Mesenchymal stem cell (in vitro differentiated cells and primary cell): ENCODE measurements around the gene VPS11.

ENCODE experiments used
- DNase-seq: peaks from one replicate; pipeline ENCODE4 v3.0.0-alpha.2; 2013
- H2AFZ ChIP-seq: one replicate; pipeline ENCODE4 v1.6.1; 2013; ENCODE audit warnings: low read depth, mild to moderate bottlenecking, control low read depth, inconsistent platforms, low read length, moderate library complexity
- H2AK5ac ChIP-seq: 2 replicates; pipeline ENCODE4 v1.6.1; 2013; ENCODE audit warnings: low read length, moderate library complexity, mild to moderate bottlenecking, inconsistent platforms; ENCODE audit not compliant: severe bottlenecking
- H2BK120ac ChIP-seq: one replicate; pipeline ENCODE4 v1.6.1; 2013; ENCODE audit warnings: low read depth, mild to moderate bottlenecking, inconsistent platforms, low read length, moderate library complexity
- H2BK12ac ChIP-seq, 2 experiments: one replicate each; pipeline ENCODE4 v1.6.1; 2013; ENCODE audit warnings: inconsistent platforms in 2 of 2, low read length in 2 of 2, mild to moderate bottlenecking in 2 of 2, moderate library complexity in 2 of 2, control low read depth in 1 of 2
- H2BK15ac ChIP-seq: one replicate; pipeline ENCODE4 v1.6.1; 2013; ENCODE audit warnings: mild to moderate bottlenecking, low read depth, inconsistent platforms; ENCODE audit not compliant: poor library complexity, severe bottlenecking
- H2BK5ac ChIP-seq: 2 replicates; pipeline ENCODE4 v1.6.1; 2013; ENCODE audit warnings: low read depth, mild to moderate bottlenecking, low read length, control low read depth, inconsistent platforms; ENCODE audit not compliant: poor library complexity, severe bottlenecking
- H3K14ac ChIP-seq, 2 experiments: one replicate each; pipeline ENCODE4 v1.6.1; 2013; ENCODE audit warnings: inconsistent platforms in 2 of 2, low read length in 2 of 2, control low read depth in 1 of 2, mild to moderate bottlenecking in 1 of 2, moderate library complexity in 1 of 2
- H3K18ac ChIP-seq, 2 experiments: one replicate each; pipeline ENCODE4 v1.6.1; 2013; ENCODE audit warnings: inconsistent platforms in 2 of 2, low read length in 2 of 2, control low read depth in 1 of 2, low read depth in 1 of 2, mild to moderate bottlenecking in 1 of 2
- H3K23ac ChIP-seq, 2 experiments: one replicate each; pipeline ENCODE4 v1.6.1; 2013; ENCODE audit warnings: inconsistent platforms in 2 of 2, low read length in 2 of 2, mild to moderate bottlenecking in 2 of 2, moderate library complexity in 2 of 2, control low read depth in 1 of 2
- H3K27ac ChIP-seq: 2 replicates; pipeline ENCODE4 v1.5.1; 2013; ENCODE audit warnings: mild to moderate bottlenecking, moderate library complexity, low read length, control low read depth, inconsistent platforms; ENCODE audit not compliant: poor library complexity, severe bottlenecking
- H3K27me3 ChIP-seq, 2 experiments: 2 replicates each; pipeline versions ENCODE4 v1.6.1 to v1.7.0; 2013; ENCODE audit warnings: low read length in 2 of 2, mild to moderate bottlenecking in 2 of 2, moderate library complexity in 2 of 2, control low read depth in 1 of 2, inconsistent platforms in 1 of 2; ENCODE audit not compliant: control insufficient read depth in 1 of 2, insufficient read depth in 1 of 2
- H3K36me3 ChIP-seq, 2 experiments: 2 replicates each; pipeline versions ENCODE4 v1.6.1 to v1.7.0; 2013; ENCODE audit warnings: low read length in 2 of 2, control low read depth in 1 of 2, inconsistent platforms in 1 of 2, low read depth in 1 of 2, mild to moderate bottlenecking in 1 of 2; ENCODE audit not compliant: insufficient read depth in 2 of 2, control insufficient read depth in 1 of 2
- H3K4ac ChIP-seq, 2 experiments: one replicate each; pipeline ENCODE4 v1.6.1; 2013; ENCODE audit warnings: inconsistent platforms in 2 of 2, low read length in 2 of 2, mild to moderate bottlenecking in 2 of 2, moderate library complexity in 2 of 2, control low read depth in 1 of 2, low read depth in 1 of 2
- H3K4me1 ChIP-seq: 2 replicates; pipeline ENCODE4 v1.6.1; 2013; ENCODE audit warnings: low read depth, low read length, control low read depth; ENCODE audit not compliant: control insufficient read depth, insufficient read depth
- H3K4me2 ChIP-seq: 2 replicates; pipeline ENCODE4 v1.6.1; 2013; ENCODE audit warnings: low read length, mild to moderate bottlenecking, inconsistent platforms; ENCODE audit not compliant: poor library complexity, severe bottlenecking
- H3K4me3 ChIP-seq, 2 experiments: 2 replicates each; pipeline versions ENCODE4 v1.5.1 to v1.7.0; 2013; ENCODE audit warnings: low read length in 2 of 2, mild to moderate bottlenecking in 2 of 2, control low read depth in 1 of 2, low read depth in 1 of 2; ENCODE audit not compliant: insufficient read depth in 1 of 2
- H3K79me1 ChIP-seq: replicated peaks from 2 replicates; pipeline ENCODE4 v1.6.1; 2013; ENCODE audit warnings: mild to moderate bottlenecking, control low read depth, low read length, inconsistent platforms; ENCODE audit not compliant: poor library complexity, severe bottlenecking
- H3K9ac ChIP-seq: 2 replicates; pipeline ENCODE4 v1.7.0; 2013; ENCODE audit warnings: mild to moderate bottlenecking, low read length, moderate library complexity
- H3K9me3 ChIP-seq: 2 replicates; pipeline ENCODE4 v1.7.0; 2013; ENCODE audit warnings: mild to moderate bottlenecking, low read length; ENCODE audit not compliant: control insufficient read depth
- H4K8ac ChIP-seq: one replicate; pipeline ENCODE4 v1.6.1; 2013; ENCODE audit warnings: inconsistent platforms, mild to moderate bottlenecking, low read length, moderate library complexity
- H4K91ac ChIP-seq: one replicate; pipeline ENCODE4 v1.6.1; 2013; ENCODE audit warnings: mild to moderate bottlenecking, low read length, inconsistent platforms
- WGBS: methylation state at CpG from one replicate; pipeline ENCODE4 v1.1.7; 2013; ENCODE audit warnings: mixed read lengths; 5-methylcytosine and 5-hydroxymethylcytosine counted together

The VPS11 gene

GRCh38 chr11:119108146-119108856, 40.7 kb downstream of the VPS11 start:
- Histone ChIP-seq H3K9me3 (no peaks in the 10 kb centered on the region), H2BK15ac (no peak overlapping the region), H3K23ac (no peak overlapping the region), H2BK120ac (no peak overlapping the region), H3K18ac (no peak overlapping the region), H3K4me3 (peak overlapping the region; percentile 82 to 91), H3K27me3 (no peaks in the 10 kb centered on the region), H3K9ac (peak overlapping the region; percentile 84), H3K27ac (no peak overlapping the region), H3K4ac (no peak overlapping the region), H2BK12ac (no peak overlapping the region), H3K36me3 (peaks cover 29 to 31% of the 10 kb centered on the region in 2 experiments), H3K4me1 (peaks cover 18% of the 10 kb centered on the region), H4K91ac (no peak overlapping the region), H3K14ac (peak overlapping the region in 1 of 2 experiments; percentile 49), H3K4me2 (peak overlapping the region; percentile 69), H2BK5ac (no peak overlapping the region), H2AFZ (no peak overlapping the region), H2AK5ac (no peak overlapping the region), H3K79me1 (peaks cover 33% of the 10 kb centered on the region), H4K8ac (peak overlapping the region; percentile 57)
- peak; percentile 28 for DNase-seq
- 7% methylated on average over 6 of the region's 8 CpGs for WGBS

DNA sequence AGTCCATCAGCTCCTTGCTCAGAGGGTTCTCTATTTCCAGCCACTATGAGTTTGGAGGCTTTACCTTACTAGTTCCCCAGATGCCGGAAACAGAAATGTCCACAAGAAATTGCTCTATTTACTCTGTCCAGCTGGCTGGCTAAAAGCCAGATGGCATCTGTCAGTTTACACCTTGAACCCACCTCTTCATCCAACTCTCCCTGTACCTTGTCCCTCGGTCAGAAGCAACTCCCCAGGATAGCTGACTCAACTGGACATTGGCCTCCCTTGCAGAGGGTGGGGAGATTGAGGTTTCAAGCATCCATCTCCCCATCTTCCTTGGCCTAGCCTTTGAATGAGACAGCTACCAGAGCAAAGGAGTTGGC, 41.2 kb downstream of the VPS11 start:
- Histone ChIP-seq H3K9ac (no peak overlapping the region), H3K79me1 (peaks cover 32% of the 10 kb centered on the region), H2BK12ac (no peak overlapping the region), H3K18ac (no peak overlapping the region), H3K9me3 (no peaks in the 10 kb centered on the region), H3K23ac (no peak overlapping the region), H2AK5ac (no peak overlapping the region), H3K14ac (no peak overlapping the region), H2AFZ (no peak overlapping the region), H2BK15ac (no peak overlapping the region), H3K4me2 (no peak overlapping the region), H3K27me3 (no peaks in the 10 kb centered on the region), H3K4ac (no peak overlapping the region), H3K27ac (no peak overlapping the region), H2BK120ac (no peak overlapping the region), H3K4me1 (peaks cover 18% of the 10 kb centered on the region), H4K91ac (no peak overlapping the region), H4K8ac (no peak overlapping the region), H3K4me3 (peak overlapping the region in 1 of 2 experiments; percentile 91), H2BK5ac (no peak overlapping the region), H3K36me3 (peaks cover 34 to 36% of the 10 kb centered on the region in 2 experiments)
- no peak for DNase-seq
- 100% methylated on average over 2 of the region's 2 CpGs for WGBS

- no peak overlapping the region for H3K4me3 ChIP-seq
- peaks cover 40 to 42% of the 10 kb centered on the region in 2 experiments for H3K36me3 ChIP-seq
- H3K23ac ChIP-seq: no peak overlapping the region
- no peak overlapping the region for H3K18ac ChIP-seq
- no peak overlapping the region for H3K4ac ChIP-seq
- H2AK5ac ChIP-seq: no peak overlapping the region
- H3K14ac ChIP-seq: no peak overlapping the region
- no peak overlapping the region for H4K8ac ChIP-seq
- H4K91ac ChIP-seq: no peak overlapping the region
- H3K27me3 ChIP-seq: no peaks in the 10 kb centered on the region
- no peak overlapping the region for H2BK15ac ChIP-seq
- no peaks in the 10 kb centered on the region for H3K9me3 ChIP-seq
- H3K79me1 ChIP-seq: peaks cover 28% of the 10 kb centered on the region
- no peak overlapping the region for H2BK12ac ChIP-seq
- H3K9ac ChIP-seq: no peak overlapping the region
- H3K27ac ChIP-seq: no peak overlapping the region
- H2AFZ ChIP-seq: no peak overlapping the region
- WGBS: 97% methylated on average over 3 of the region's 3 CpGs
- no peak for DNase-seq
- H2BK120ac ChIP-seq: no peak overlapping the region
- no peak overlapping the region for H2BK5ac ChIP-seq
- H3K4me1 ChIP-seq: peaks cover 18% of the 10 kb centered on the region
- no peak overlapping the region for H3K4me2 ChIP-seq
Observed at GRCh38 chr11:119109843-119110242, 42.2 kb downstream of the VPS11 start.

DNA sequence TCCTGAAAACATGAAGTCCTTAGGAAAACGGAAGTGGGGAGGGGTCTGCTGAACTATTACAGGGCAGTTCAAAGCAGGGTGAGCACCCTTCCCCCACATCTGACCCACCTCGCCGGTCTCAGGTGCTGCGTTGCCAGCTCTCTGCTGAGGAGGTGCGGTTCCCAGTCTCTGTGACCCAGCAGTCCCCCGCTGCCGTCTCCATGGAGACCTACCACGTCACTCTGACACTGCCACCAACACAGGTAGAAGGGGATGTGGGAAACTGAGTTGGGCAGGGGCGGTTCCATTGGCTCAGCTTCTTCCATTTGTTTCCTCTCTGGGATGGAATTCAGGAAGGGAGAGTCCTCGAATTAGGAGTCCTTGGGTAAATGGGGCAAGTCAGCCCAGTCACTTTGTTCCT, 42.8 kb downstream of the VPS11 start:
- no peaks in the 10 kb centered on the region for H3K27me3 ChIP-seq
- no peak overlapping the region for H2AFZ ChIP-seq
- H3K4me2 ChIP-seq: no peak overlapping the region
- no peak overlapping the region for H3K4ac ChIP-seq
- no peak overlapping the region for H3K23ac ChIP-seq
- no peak overlapping the region for H2BK12ac ChIP-seq
- no peak overlapping the region for H3K18ac ChIP-seq
- H3K4me1 ChIP-seq: peaks cover 18% of the 10 kb centered on the region
- no peak overlapping the region for H2BK5ac ChIP-seq
- H3K27ac ChIP-seq: no peak overlapping the region
- WGBS: 95% methylated on average over 4 of the region's 10 CpGs
- H2BK15ac ChIP-seq: no peak overlapping the region
- peaks cover 28% of the 10 kb centered on the region for H3K79me1 ChIP-seq
- H3K36me3 ChIP-seq: peaks cover 42 to 45% of the 10 kb centered on the region in 2 experiments
- no peak overlapping the region for H3K9ac ChIP-seq
- no peaks in the 10 kb centered on the region for H3K9me3 ChIP-seq
- H4K91ac ChIP-seq: no peak overlapping the region
- no peak overlapping the region for H2BK120ac ChIP-seq
- no peak overlapping the region for H3K14ac ChIP-seq
- no peak overlapping the region for H4K8ac ChIP-seq
- H3K4me3 ChIP-seq: no peak overlapping the region
- DNase-seq: no peak
- no peak overlapping the region for H2AK5ac ChIP-seq
